Measurements from ENCODE around the gene GJC1.

GRCh38 chr17:44794851-44795413, 35.2 kb downstream of the GJC1 start:
- TF ChIP-seq, protein P1, sequence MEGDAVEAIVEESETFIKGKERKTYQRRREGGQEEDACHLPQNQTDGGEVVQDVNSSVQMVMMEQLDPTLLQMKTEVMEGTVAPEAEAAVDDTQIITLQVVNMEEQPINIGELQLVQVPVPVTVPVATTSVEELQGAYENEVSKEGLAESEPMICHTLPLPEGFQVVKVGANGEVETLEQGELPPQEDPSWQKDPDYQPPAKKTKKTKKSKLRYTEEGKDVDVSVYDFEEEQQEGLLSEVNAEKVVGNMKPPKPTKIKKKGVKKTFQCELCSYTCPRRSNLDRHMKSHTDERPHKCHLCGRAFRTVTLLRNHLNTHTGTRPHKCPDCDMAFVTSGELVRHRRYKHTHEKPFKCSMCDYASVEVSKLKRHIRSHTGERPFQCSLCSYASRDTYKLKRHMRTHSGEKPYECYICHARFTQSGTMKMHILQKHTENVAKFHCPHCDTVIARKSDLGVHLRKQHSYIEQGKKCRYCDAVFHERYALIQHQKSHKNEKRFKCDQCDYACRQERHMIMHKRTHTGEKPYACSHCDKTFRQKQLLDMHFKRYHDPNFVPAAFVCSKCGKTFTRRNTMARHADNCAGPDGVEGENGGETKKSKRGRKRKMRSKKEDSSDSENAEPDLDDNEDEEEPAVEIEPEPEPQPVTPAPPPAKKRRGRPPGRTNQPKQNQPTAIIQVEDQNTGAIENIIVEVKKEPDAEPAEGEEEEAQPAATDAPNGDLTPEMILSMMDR (IDR thresholded peaks at IDR 0.05), result no peak
- TF ChIP-seq EP300 (IDR thresholded peaks at IDR 0.05) (no peak), POLR2A (IDR thresholded peaks at IDR 0.05) (no peak)

Measured in ovary (tissue), 3 donors.